ENCODE data around the gene ARHGAP23.
"Not testable (repeated sequence)": the region's sequence is repeated elsewhere in the genome, so short reads cannot be mapped to it uniquely, and the experiment has no call there.

ARHGAP23 gene

DNA sequence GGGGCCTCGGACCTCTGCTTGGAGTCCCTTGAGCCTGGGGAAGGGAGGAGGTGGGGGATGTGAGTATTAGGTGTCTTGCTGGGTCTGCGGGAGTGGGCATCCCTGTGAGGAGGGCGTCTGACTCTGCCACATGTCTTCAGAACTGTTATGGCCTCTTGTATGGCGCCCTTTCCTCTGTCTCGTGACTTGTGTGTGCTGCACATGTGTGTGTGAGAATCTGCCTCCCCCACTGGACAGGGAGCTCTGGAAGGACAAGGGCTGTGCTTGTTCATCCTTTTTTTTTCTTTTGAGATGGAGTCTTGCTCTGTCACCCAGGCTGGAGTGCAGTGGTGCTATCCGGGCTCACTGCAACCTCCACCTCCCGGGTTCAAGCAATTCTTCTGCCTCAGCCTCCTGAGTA lies 33.4 kb downstream of the ARHGAP23 start:
- DNase-seq = no peak

GRCh38 chr17:38463451-38463858 lies 35.2 kb downstream of the ARHGAP23 start:
- no peak for DNase-seq

DNA sequence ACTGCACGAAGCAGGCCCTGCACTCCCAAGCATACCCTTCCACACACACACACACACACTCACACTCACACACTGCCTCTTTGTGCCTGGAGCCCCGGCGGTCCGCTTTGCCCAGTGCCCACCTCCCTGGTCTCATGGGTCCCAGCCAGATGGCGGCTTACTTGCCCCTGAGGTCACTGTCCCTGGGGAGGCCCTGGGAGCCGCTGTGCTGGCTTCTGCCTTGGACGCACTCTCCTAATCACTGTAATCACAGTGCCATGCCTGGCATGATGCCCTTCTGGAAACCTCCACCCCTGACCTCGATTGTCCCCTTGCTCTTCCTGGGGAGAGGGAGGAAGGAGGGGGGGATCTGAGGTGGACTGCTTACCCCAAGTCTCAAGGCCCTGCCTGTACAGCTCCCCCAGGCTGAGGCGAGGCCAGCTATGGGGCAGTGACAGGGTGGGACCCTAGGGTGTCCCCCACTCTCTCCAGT lies 36.0 kb downstream of the ARHGAP23 start:
- DNase-seq = no peak

- DNase-seq = peak; percentile 43
Measured at GRCh38 chr17:38464723-38465390, 36.6 kb downstream of the ARHGAP23 start.

GRCh38 chr17:38465391-38466345 lies 37.4 kb downstream of the ARHGAP23 start:
- DNase-seq = no peak

- no peak for DNase-seq
Measured at GRCh38 chr17:38466346-38467315, 38.4 kb downstream of the ARHGAP23 start.

DNA sequence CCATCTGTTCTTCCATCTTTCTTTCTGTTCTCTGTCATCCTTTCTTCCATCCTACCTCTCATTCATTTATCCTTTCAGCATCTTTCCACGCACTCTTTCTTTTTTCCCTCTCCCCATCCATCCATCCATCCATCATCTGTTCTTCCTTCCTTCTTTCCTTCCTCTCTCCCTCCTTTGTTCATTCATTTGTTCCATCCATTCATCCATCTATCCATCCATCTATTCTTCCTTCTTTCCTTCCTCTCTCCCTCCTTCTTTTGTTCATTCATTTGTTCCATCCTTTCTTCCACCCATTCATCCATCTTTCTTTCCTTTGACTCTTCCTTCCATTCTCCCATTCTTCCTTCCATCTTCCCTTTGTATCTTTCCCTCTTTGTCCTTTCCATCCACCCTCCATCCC lies 39.2 kb downstream of the ARHGAP23 start:
- no peak for DNase-seq

DNA sequence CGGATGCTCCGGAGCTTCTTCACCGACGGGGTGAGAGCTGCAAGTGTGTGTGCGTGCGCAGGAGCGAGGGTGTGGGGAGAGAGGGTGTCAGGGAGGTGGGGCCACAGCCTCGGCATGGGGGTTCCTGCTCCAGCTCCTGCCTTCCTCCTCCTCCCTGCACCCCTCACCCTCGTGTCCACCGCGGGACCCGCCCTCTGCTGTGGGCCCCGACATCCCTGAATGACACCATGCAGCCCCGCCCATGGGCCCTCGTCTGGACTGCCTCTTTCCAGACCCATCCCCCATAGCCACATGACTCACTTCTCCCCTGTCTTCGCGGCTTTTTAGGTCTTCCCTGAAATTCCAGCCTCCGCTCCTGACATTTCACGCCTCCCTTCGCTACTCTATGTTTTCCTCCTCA lies 41.6 kb downstream of the ARHGAP23 start:
- no peak for DNase-seq

GRCh38 chr17:38471253-38471652 lies 43.0 kb downstream of the ARHGAP23 start:
- not testable (repeated sequence) for DNase-seq

- peak; percentile 16 for DNase-seq
Measured at GRCh38 chr17:38474666-38475065, 46.4 kb downstream of the ARHGAP23 start.

- no peak for DNase-seq
Measured at GRCh38 chr17:38476549-38476948, 48.3 kb downstream of the ARHGAP23 start.

- not testable (repeated sequence) for DNase-seq
Measured at GRCh38 chr17:38477417-38477816, 49.2 kb downstream of the ARHGAP23 start.

- not testable (repeated sequence) for DNase-seq
Measured at GRCh38 chr17:38477951-38478350, 49.7 kb downstream of the ARHGAP23 start.

DNA sequence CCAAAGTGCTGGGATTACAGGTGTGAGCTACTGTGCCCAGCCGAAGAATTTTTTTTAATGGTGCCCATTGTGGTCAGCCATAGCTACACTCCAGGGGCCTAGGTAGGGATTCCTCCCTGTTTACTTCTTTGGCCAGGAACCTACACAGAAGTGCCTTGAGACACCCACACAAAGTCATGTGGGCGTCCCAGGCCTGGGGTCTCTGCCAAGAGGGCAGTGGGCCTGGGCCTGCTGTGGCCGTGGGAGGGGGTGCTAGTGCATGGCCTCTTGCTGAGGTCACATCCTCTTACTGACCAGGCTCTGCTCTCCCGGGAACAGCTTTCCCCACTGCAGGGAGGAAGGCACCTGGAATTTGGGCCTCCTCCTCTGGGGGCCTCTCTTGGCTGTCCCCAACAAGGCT lies 50.4 kb downstream of the ARHGAP23 start:
- not testable (repeated sequence) for DNase-seq

DNA sequence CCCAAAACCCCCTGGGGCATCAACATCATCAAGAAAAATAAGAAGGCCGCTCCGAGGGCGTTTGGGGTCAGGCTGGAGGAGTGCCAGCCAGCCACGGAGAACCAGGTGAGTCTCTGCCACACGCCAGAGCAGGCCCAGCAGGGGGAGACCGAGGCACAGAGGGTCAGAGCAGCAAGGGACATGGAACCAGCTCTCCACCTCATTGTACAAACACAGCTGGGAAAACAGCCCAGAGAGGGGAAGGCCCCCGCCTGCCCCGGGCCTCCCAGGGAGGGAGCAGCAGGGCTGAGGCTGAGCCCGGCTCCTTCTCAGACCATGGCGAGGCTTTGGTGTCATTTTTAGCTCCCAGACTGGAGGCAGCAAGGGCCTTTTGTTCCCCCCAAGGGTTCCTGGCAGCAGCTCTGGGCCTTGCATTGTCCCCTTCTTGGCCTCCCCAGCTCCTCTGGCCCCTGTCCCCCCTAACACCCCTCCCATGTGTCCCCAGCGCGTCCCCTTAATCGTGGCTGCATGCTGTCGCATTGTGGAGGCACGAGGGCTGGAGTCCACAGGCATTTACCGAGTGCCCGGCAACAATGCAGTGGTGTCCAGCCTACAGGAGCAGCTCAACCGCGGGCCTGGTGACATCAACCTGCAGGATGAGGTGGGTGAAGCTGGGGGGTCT lies 53.9 kb downstream of the ARHGAP23 start:
- not testable (repeated sequence) for DNase-seq

DNA sequence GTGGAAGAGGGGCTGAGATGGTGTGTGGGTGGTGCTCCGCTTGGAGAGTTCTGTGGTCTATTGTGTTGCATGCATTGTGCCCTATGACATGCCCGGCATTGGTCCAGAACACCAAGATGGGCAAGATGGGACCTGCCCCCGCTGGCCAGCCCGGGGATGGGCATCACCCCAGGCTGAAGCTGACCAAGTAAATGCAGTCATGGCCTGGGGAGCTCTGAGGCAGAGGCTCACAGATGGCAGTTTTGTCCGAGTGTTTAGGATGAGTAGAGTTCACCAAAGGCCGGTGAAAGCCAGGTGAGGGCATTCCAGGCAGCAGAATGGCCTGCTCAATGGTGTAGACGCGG lies 54.4 kb downstream of the ARHGAP23 start:
- DNase-seq = not testable (repeated sequence)

- DNase-seq = peak; percentile 55
Measured at GRCh38 chr17:38484242-38485145, 56.2 kb downstream of the ARHGAP23 start.

GRCh38 chr17:38485146-38485468 lies 56.8 kb downstream of the ARHGAP23 start:
- no peak for DNase-seq

- DNase-seq = not testable (repeated sequence)
Measured at GRCh38 chr17:38485681-38486298, 57.5 kb downstream of the ARHGAP23 start.

GRCh38 chr17:38489774-38490173 lies 61.5 kb downstream of the ARHGAP23 start:
- not testable (repeated sequence) for DNase-seq

Data from NCI-H1694 treated with DMSO at 0.1 percent for 48 hours (cell line).